Endothelial cell (in vitro differentiated cells): Measurements from ENCODE around the gene ATG7. TPM values are rescaled to one million over a fixed set of nuclear protein-coding genes. Genes with fewer than 3 reads are reported as not detected.

Source experiments
- DNase-seq: peaks from one replicate; pipeline ENCODE4 v3.0.0; 2021; ENCODE audit warnings: low spot score
- H3K27ac Mint-ChIP-seq: one replicate; pipeline ENCODE4 v1.8.0; 2021; ENCODE audit warnings: mixed read lengths, inconsistent platforms; ENCODE audit not compliant: unreplicated experiment
- H3K27me3 Mint-ChIP-seq: one replicate; pipeline ENCODE4 v1.8.0; 2021; ENCODE audit warnings: mild to moderate bottlenecking, moderate library complexity, mixed read lengths, inconsistent platforms; ENCODE audit not compliant: unreplicated experiment
- H3K36me3 Mint-ChIP-seq: one replicate; pipeline ENCODE4 v1.8.0; 2021; ENCODE audit warnings: mild to moderate bottlenecking, low read depth, mixed read lengths, inconsistent platforms; ENCODE audit not compliant: unreplicated experiment
- H3K4me1 Mint-ChIP-seq: one replicate; pipeline ENCODE4 v1.8.0; 2021; ENCODE audit warnings: mild to moderate bottlenecking, mixed read lengths, inconsistent platforms; ENCODE audit not compliant: unreplicated experiment
- H3K4me3 Mint-ChIP-seq: one replicate; pipeline ENCODE4 v1.8.0; 2021; ENCODE audit warnings: mild to moderate bottlenecking, mixed read lengths, inconsistent platforms; ENCODE audit not compliant: unreplicated experiment
- H3K9me3 Mint-ChIP-seq: one replicate; pipeline ENCODE4 v1.8.0; 2021; ENCODE audit warnings: mixed read lengths, inconsistent platforms; ENCODE audit not compliant: unreplicated experiment
- CTCF ChIP-seq: fragments of 200-600 bp; sonication (generic); IDR thresholded peaks from one replicate; pipeline ENCODE4 v1.5.0; 2021; ENCODE audit warnings: antibody characterized with exemption; ENCODE audit not compliant: unreplicated experiment
- total RNA-seq: library from RNA; stranded (reverse); fragmentation: NEBNext Ultra II Directional; extraction: Animal tissue kit (Norgen Biotek cat#: 25700); gene quantifications from one replicate; pipeline ENCODE4 v1.2.1, GENCODE V29; 2021; ENCODE audit not compliant: unreplicated experiment

Gene ATG7
- total RNA-seq, 1 donor from 2014 or later = 30.6 TPM

GRCh38 chr3:11413071-11413470, 140.9 kb downstream of the ATG7 start:
- Mint-ChIP-seq H3K4me3 (no peak overlapping the region), H3K27ac (no peak overlapping the region), H3K4me1 (no peaks in the 10 kb centered on the region), H3K27me3 (no peaks in the 10 kb centered on the region), H3K9me3 (peaks cover 4% of the 10 kb centered on the region), H3K36me3 (peaks cover 15% of the 10 kb centered on the region)
- DNase-seq = no peak
- no peak for TF ChIP-seq CTCF

GRCh38 chr3:11415099-11415498, 142.9 kb downstream of the ATG7 start:
- Mint-ChIP-seq H3K27ac (no peak overlapping the region), H3K27me3 (no peaks in the 10 kb centered on the region), H3K4me1 (no peaks in the 10 kb centered on the region), H3K4me3 (no peak overlapping the region), H3K9me3 (no peaks in the 10 kb centered on the region), H3K36me3 (peaks cover 5% of the 10 kb centered on the region)
- TF ChIP-seq CTCF = no peak
- no peak for DNase-seq

- H3K4me3 Mint-ChIP-seq = no peak overlapping the region
- no peaks in the 10 kb centered on the region for H3K9me3 Mint-ChIP-seq
- no peaks in the 10 kb centered on the region for H3K27me3 Mint-ChIP-seq
- DNase-seq = no peak
- peaks cover 4% of the 10 kb centered on the region for H3K4me1 Mint-ChIP-seq
- no peak for TF ChIP-seq CTCF
- no peak overlapping the region for H3K27ac Mint-ChIP-seq
- H3K36me3 Mint-ChIP-seq = peaks cover 5% of the 10 kb centered on the region
These were observed 147.9 kb downstream of the ATG7 start for GRCh38 chr3:11420066-11420465.

- no peaks in the 10 kb centered on the region for H3K9me3 Mint-ChIP-seq
- peaks cover 4% of the 10 kb centered on the region for H3K4me1 Mint-ChIP-seq
- peaks cover 5% of the 10 kb centered on the region for H3K36me3 Mint-ChIP-seq
- no peaks in the 10 kb centered on the region for H3K27me3 Mint-ChIP-seq
- no peak overlapping the region for H3K27ac Mint-ChIP-seq
- no peak for TF ChIP-seq CTCF
- no peak for DNase-seq
- H3K4me3 Mint-ChIP-seq = no peak overlapping the region
These were observed 150.1 kb downstream of the ATG7 start for GRCh38 chr3:11422291-11422690.

GRCh38 chr3:11423868-11424267, 151.7 kb downstream of the ATG7 start:
- Mint-ChIP-seq H3K4me3 (no peak overlapping the region), H3K4me1 (peaks cover 4% of the 10 kb centered on the region), H3K36me3 (peaks cover under 1% of the 10 kb centered on the region), H3K27ac (no peak overlapping the region), H3K9me3 (no peaks in the 10 kb centered on the region), H3K27me3 (no peaks in the 10 kb centered on the region)
- DNase-seq = no peak
- TF ChIP-seq CTCF = no peak
